ENCODE results near the gene ENPP4. TPM values are rescaled to one million over a fixed set of nuclear protein-coding genes. Genes with fewer than 3 reads are reported as not detected.

The ENPP4 gene
- total RNA-seq, 1 experiment from 2014 or later, result 5.1 TPM

GRCh38 chr6:46134216-46134615 is 4.4 kb downstream of the ENPP4 start:
- Histone ChIP-seq H3K9ac (ENCODE audit: low read length) (no peak overlapping the region), H3K36me3 (ENCODE audit: low read depth, low read length) (no peaks in the 10 kb centered on the region), H3F3A (ENCODE audit: low read length, unreplicated experiment) (no peaks in the 10 kb centered on the region), H2AFZ (ENCODE audit: low read length) (no peak overlapping the region), H3K4me2 (ENCODE audit: low read length) (no peak overlapping the region), H3K9me3 (ENCODE audit: low read length) (no peaks in the 10 kb centered on the region), H3K79me2 (ENCODE audit: low read length) (0 out of 2 replicates have a peak, but pooled peaks cover 6% of the 10 kb centered on the region), H3K4me1 (ENCODE audit: insufficient read depth, low read length) (no peaks in the 10 kb centered on the region), H3K4me3 (ENCODE audit: low read length) (no peak overlapping the region), H3K27me3 (ENCODE audit: low read length) (no peaks in the 10 kb centered on the region), H3K9me2 (replicated peaks; ENCODE audit: low read length) (no peaks in the 10 kb centered on the region), H3K27ac (ENCODE audit: low read length) (no peak overlapping the region), H4K20me1 (ENCODE audit: low read length) (no peaks in the 10 kb centered on the region; the same call in 1 of the 2 replicates)
- ATAC-seq, result no peak
- TF ChIP-seq EZH2 (IDR thresholded peaks at IDR 0.05; ENCODE audit: low read length, unreplicated experiment) (no peak), CTCF (conservative IDR thresholded peaks at IDR 0.05; ENCODE audit: low read depth, low read length) (no peak), EZH2phosphoT487 (IDR thresholded peaks at IDR 0.05; ENCODE audit: borderline replicate concordance, low read length) (no peak)
- CTCF ChIA-PET, result no interaction called here
- intact Hi-C loops (cut with micrococcal nuclease), result no loop called here
- BruUV-seq (replicated peaks), result no TSS peak
- POLR2A ChIA-PET (ENCODE audit: unreplicated experiment), result no interaction called here
- no peak for DNase-seq

GRCh38 chr6:46135176-46135575 is 5.4 kb downstream of the ENPP4 start:
- Histone ChIP-seq H3K9me3 (ENCODE audit: low read length) (no peaks in the 10 kb centered on the region), H3F3A (ENCODE audit: low read length, unreplicated experiment) (no peaks in the 10 kb centered on the region), H2AFZ (ENCODE audit: low read length) (no peak overlapping the region), H3K9ac (ENCODE audit: low read length) (no peak overlapping the region), H4K20me1 (ENCODE audit: low read length) (no peaks in the 10 kb centered on the region; the same call in 1 of the 2 replicates), H3K36me3 (ENCODE audit: low read depth, low read length) (no peaks in the 10 kb centered on the region), H3K4me3 (ENCODE audit: low read length) (no peak overlapping the region), H3K4me2 (ENCODE audit: low read length) (no peak overlapping the region), H3K27me3 (ENCODE audit: low read length) (no peaks in the 10 kb centered on the region), H3K27ac (ENCODE audit: low read length) (no peak overlapping the region), H3K79me2 (ENCODE audit: low read length) (0 out of 2 replicates have a peak, but pooled peaks cover 6% of the 10 kb centered on the region), H3K9me2 (replicated peaks; ENCODE audit: low read length) (no peaks in the 10 kb centered on the region), H3K4me1 (ENCODE audit: insufficient read depth, low read length) (no peaks in the 10 kb centered on the region)
- DNase-seq (no peak), ATAC-seq (no peak)
- intact Hi-C loops (cut with micrococcal nuclease), result no loop called here
- ChIA-PET CTCF (no interaction called here), POLR2A (ENCODE audit: unreplicated experiment) (no interaction called here)
- no TSS peak for BruUV-seq (replicated peaks)
- TF ChIP-seq CTCF (conservative IDR thresholded peaks at IDR 0.05; ENCODE audit: low read depth, low read length) (no peak), EZH2 (IDR thresholded peaks at IDR 0.05; ENCODE audit: low read length, unreplicated experiment) (no peak), EZH2phosphoT487 (IDR thresholded peaks at IDR 0.05; ENCODE audit: borderline replicate concordance, low read length) (no peak)

- Histone ChIP-seq H2AFZ (ENCODE audit: low read length) (no peak overlapping the region), H4K20me1 (ENCODE audit: low read length) (no peaks in the 10 kb centered on the region; the same call in 1 of the 2 replicates), H3K4me2 (ENCODE audit: low read length) (no peak overlapping the region), H3K79me2 (ENCODE audit: low read length) (0 out of 2 replicates have a peak, but pooled peaks cover 6% of the 10 kb centered on the region), H3K4me1 (ENCODE audit: insufficient read depth, low read length) (no peaks in the 10 kb centered on the region), H3K27me3 (ENCODE audit: low read length) (no peaks in the 10 kb centered on the region), H3K9me2 (replicated peaks; ENCODE audit: low read length) (no peaks in the 10 kb centered on the region), H3K9ac (ENCODE audit: low read length) (no peak overlapping the region), H3K9me3 (ENCODE audit: low read length) (no peaks in the 10 kb centered on the region), H3K4me3 (ENCODE audit: low read length) (no peak overlapping the region), H3K27ac (ENCODE audit: low read length) (no peak overlapping the region), H3F3A (ENCODE audit: low read length, unreplicated experiment) (no peaks in the 10 kb centered on the region), H3K36me3 (ENCODE audit: low read depth, low read length) (no peaks in the 10 kb centered on the region)
- TF ChIP-seq EZH2 (IDR thresholded peaks at IDR 0.05; ENCODE audit: low read length, unreplicated experiment), result no peak
- TF ChIP-seq CTCF (conservative IDR thresholded peaks at IDR 0.05; ENCODE audit: low read depth, low read length), result no peak
- DNase-seq (no peak), ATAC-seq (no peak)
- no TSS peak for BruUV-seq (replicated peaks)
- CTCF ChIA-PET, result no interaction called here
- POLR2A ChIA-PET (ENCODE audit: unreplicated experiment), result no interaction called here
- intact Hi-C loops (cut with micrococcal nuclease), result no loop called here
These were observed 7.0 kb downstream of the ENPP4 start for GRCh38 chr6:46136831-46137230.

All from PC-3 (cell line).